Neuronal stem cell (in vitro differentiated cells): ENCODE results near the gene MSMP.

Experiments used
- DNase-seq: peaks from one replicate; pipeline ENCODE4 v3.0.0-alpha.2; 2013; ENCODE audit warnings: low spot score
- H2AFZ ChIP-seq: one replicate; pipeline ENCODE4 v1.6.1; 2013; ENCODE audit warnings: mild to moderate bottlenecking, low read length, inconsistent platforms
- H2AK5ac ChIP-seq: 2 replicates; pipeline ENCODE4 v1.6.1; 2013; ENCODE audit warnings: low read depth, mild to moderate bottlenecking, inconsistent platforms, low read length, moderate library complexity, mixed read lengths
- H2BK120ac ChIP-seq: 2 replicates; pipeline ENCODE4 v1.6.1; 2013; ENCODE audit warnings: low read depth, mild to moderate bottlenecking, inconsistent platforms, low read length, moderate library complexity, mixed read lengths
- H2BK12ac ChIP-seq: one replicate; pipeline ENCODE4 v1.6.1; 2013; ENCODE audit warnings: low read length, inconsistent platforms
- H2BK15ac ChIP-seq: 2 replicates; pipeline ENCODE4 v1.6.1; 2013; ENCODE audit warnings: mild to moderate bottlenecking, low read length, inconsistent platforms, mixed read lengths
- H2BK5ac ChIP-seq: one replicate; pipeline ENCODE4 v1.6.1; 2013; ENCODE audit warnings: inconsistent platforms, mild to moderate bottlenecking, low read length, moderate library complexity
- H3K14ac ChIP-seq: one replicate; pipeline ENCODE4 v1.6.1; 2013; ENCODE audit warnings: low read length, inconsistent platforms
- H3K18ac ChIP-seq: 2 replicates; pipeline ENCODE4 v1.6.1; 2013; ENCODE audit warnings: low read length, inconsistent platforms
- H3K23ac ChIP-seq: 2 replicates; pipeline ENCODE4 v1.6.1; 2013; ENCODE audit warnings: low read depth, mild to moderate bottlenecking, mixed read lengths, low read length, inconsistent platforms; ENCODE audit not compliant: poor library complexity
- H3K27ac ChIP-seq: replicated peaks from 3 replicates; pipeline ENCODE4 v1.5.1; 2013; ENCODE audit warnings: low read length, inconsistent platforms
- H3K27me3 ChIP-seq, 3 experiments: 2 replicates each; pipeline ENCODE4 v1.6.1; 2013; ENCODE audit warnings: low read length in 3 of 3, mild to moderate bottlenecking in 2 of 3, inconsistent platforms in 1 of 3, low read depth in 1 of 3, mixed read lengths in 1 of 3, moderate library complexity in 1 of 3; ENCODE audit not compliant: control insufficient read depth in 3 of 3, insufficient read depth in 3 of 3
- H3K36me3 ChIP-seq, 2 donors: replicated peaks in 1 of 2; 2 replicates each; pipeline ENCODE4 v1.6.1; 2013; ENCODE audit warnings: low read length in 2 of 2; ENCODE audit not compliant: control insufficient read depth in 2 of 2, insufficient read depth in 2 of 2
- H3K4ac ChIP-seq: 2 replicates; pipeline ENCODE4 v1.6.1; 2013; ENCODE audit warnings: inconsistent platforms, mild to moderate bottlenecking, low read length, moderate library complexity
- H3K4me1 ChIP-seq, 2 donors: 1 replicate in 1 of 2; 2 replicates in 1 of 2; pipeline ENCODE4 v1.6.1; 2013; ENCODE audit warnings: low read length in 2 of 2, low read depth in 1 of 2; ENCODE audit not compliant: control insufficient read depth in 2 of 2, insufficient read depth in 1 of 2
- H3K4me2 ChIP-seq: one replicate; pipeline ENCODE4 v1.6.1; 2013; ENCODE audit warnings: mild to moderate bottlenecking, low read length, inconsistent platforms; ENCODE audit not compliant: insufficient read depth, poor library complexity, severe bottlenecking
- H3K4me3 ChIP-seq, 2 donors: 2 replicates each; pipeline ENCODE4 v1.5.1; 2013; ENCODE audit warnings: low read length in 2 of 2, mild to moderate bottlenecking in 2 of 2, inconsistent platforms in 1 of 2, moderate library complexity in 1 of 2
- H3K79me1 ChIP-seq: one replicate; pipeline ENCODE4 v1.6.1; 2013; ENCODE audit warnings: low read depth, mild to moderate bottlenecking, inconsistent platforms, low read length, moderate library complexity
- H3K9ac ChIP-seq: one replicate; pipeline ENCODE4 v1.6.1; 2013; ENCODE audit warnings: mild to moderate bottlenecking, low read depth, low read length, inconsistent platforms; ENCODE audit not compliant: poor library complexity
- H3K9me3 ChIP-seq, 2 donors: replicated peaks in 1 of 2; 2 replicates each; pipeline versions ENCODE3 to v1.6.1; 2013; ENCODE audit warnings: low read length in 2 of 2, mild to moderate bottlenecking in 2 of 2, inconsistent platforms in 1 of 2, low read depth in 1 of 2, mixed read lengths in 1 of 2, moderate library complexity in 1 of 2; ENCODE audit not compliant: control insufficient read depth in 2 of 2, insufficient read depth in 1 of 2
- H4K8ac ChIP-seq: one replicate; pipeline ENCODE4 v1.6.1; 2013; ENCODE audit warnings: low read depth, mild to moderate bottlenecking, inconsistent platforms, low read length, moderate library complexity
- H4K91ac ChIP-seq: one replicate; pipeline ENCODE4 v1.6.1; 2013; ENCODE audit warnings: low read length, low read depth, mild to moderate bottlenecking, inconsistent platforms; ENCODE audit not compliant: poor library complexity
- whole genome bisulfite sequencing, 2 donors: extraction: QIAGEN DNeasy Blood & Tissue Kit; methylation state at CpG; one replicate each; pipeline ENCODE4 v1.1.7; 2013; ENCODE audit warnings: missing lambda C conversion rate in 2 of 2, mixed read lengths in 1 of 2; ENCODE audit not compliant: insufficient read length in 2 of 2, insufficient replicate concordance in 1 of 2; ENCODE audit errors: extremely low coverage in 2 of 2; 5-methylcytosine and 5-hydroxymethylcytosine counted together

The MSMP gene

GRCh38 chr9:35726931-35727330 lies 27.1 kb downstream of the MSMP start:
- Histone ChIP-seq H2AK5ac (peak overlapping the region; percentile 34), H3K27me3 (no peaks in the 10 kb centered on the region), H3K18ac (peak overlapping the region; percentile 82), H2AFZ (no peak overlapping the region), H2BK120ac (peak overlapping the region; percentile 1), H3K79me1 (peaks cover 3% of the 10 kb centered on the region), H3K27ac (peak overlapping the region; percentile 91), H4K8ac (no peak overlapping the region), H3K4me1 (peaks cover 41% of the 10 kb centered on the region in 2 donors), H3K4ac (peak overlapping the region; percentile 27), H2BK15ac (peak overlapping the region; percentile 12), H3K9me3 (no peaks in the 10 kb centered on the region), H2BK12ac (peak overlapping the region; percentile 91), H3K14ac (no peak overlapping the region), H2BK5ac (no peak overlapping the region), H3K9ac (no peak overlapping the region), H3K23ac (peak overlapping the region; percentile 66), H3K4me2 (peak overlapping the region; percentile 52), H4K91ac (peak overlapping the region; percentile 74), H3K36me3 (peaks cover 30 to 60% of the 10 kb centered on the region in 2 donors), H3K4me3 (no peak overlapping the region)
- no CpG with 5 or more reads among the region's 3 CpGs for WGBS, 2 donors
- no peak for DNase-seq

- H2BK5ac ChIP-seq: no peak overlapping the region
- H2BK15ac ChIP-seq: no peak overlapping the region
- H3K36me3 ChIP-seq: peaks cover 39 to 76% of the 10 kb centered on the region in 2 donors
- H3K4me2 ChIP-seq: no peak overlapping the region
- H3K9ac ChIP-seq: no peak overlapping the region
- no peak overlapping the region for H3K4me3 ChIP-seq
- no peak overlapping the region for H3K23ac ChIP-seq
- WGBS, 2 donors: no CpG with 5 or more reads among the region's 11 CpGs
- no peak overlapping the region for H2AFZ ChIP-seq
- peaks cover 31 to 32% of the 10 kb centered on the region in 2 donors for H3K4me1 ChIP-seq
- DNase-seq: no peak
- no peak overlapping the region for H2BK12ac ChIP-seq
- H2BK120ac ChIP-seq: no peak overlapping the region
- H3K14ac ChIP-seq: no peak overlapping the region
- H3K27ac ChIP-seq: no peak overlapping the region
- no peak overlapping the region for H4K8ac ChIP-seq
- no peak overlapping the region for H3K4ac ChIP-seq
- no peaks in the 10 kb centered on the region for H3K27me3 ChIP-seq
- peaks cover 3% of the 10 kb centered on the region for H3K79me1 ChIP-seq
- no peak overlapping the region for H2AK5ac ChIP-seq
- no peak overlapping the region for H3K18ac ChIP-seq
- H3K9me3 ChIP-seq: no peaks in the 10 kb centered on the region
- no peak overlapping the region for H4K91ac ChIP-seq
Observed at GRCh38 chr9:35725362-35725761, 28.7 kb downstream of the MSMP start.

- Histone ChIP-seq H2BK15ac (no peak overlapping the region), H3K4me2 (no peak overlapping the region), H3K27ac (no peak overlapping the region), H2AFZ (no peak overlapping the region), H3K9ac (no peak overlapping the region), H3K4me1 (peaks cover 17 to 20% of the 10 kb centered on the region in 2 donors), H3K27me3 (no peaks in the 10 kb centered on the region), H3K36me3 (peaks cover 54 to 83% of the 10 kb centered on the region in 2 donors), H4K91ac (no peak overlapping the region), H3K4ac (no peak overlapping the region), H4K8ac (no peak overlapping the region), H2AK5ac (no peak overlapping the region), H2BK12ac (no peak overlapping the region), H3K79me1 (peaks cover 3% of the 10 kb centered on the region), H3K23ac (no peak overlapping the region), H2BK120ac (no peak overlapping the region), H2BK5ac (no peak overlapping the region), H3K18ac (no peak overlapping the region), H3K9me3 (no peaks in the 10 kb centered on the region), H3K4me3 (no peak overlapping the region), H3K14ac (no peak overlapping the region)
- DNase-seq: no peak
- WGBS, 2 donors: no CpG with 5 or more reads among the region's 8 CpGs
Observed at GRCh38 chr9:35723908-35724307, 30.2 kb downstream of the MSMP start.

- H3K27me3 ChIP-seq: no peaks in the 10 kb centered on the region
Observed at GRCh38 chr9:35723426-35723825, 30.6 kb downstream of the MSMP start.

More at GRCh38 chr9:35723426-35723825, 30.6 kb downstream of the MSMP start:
- H3K4me1 ChIP-seq: peaks cover 12 to 17% of the 10 kb centered on the region in 2 donors
- no peak overlapping the region for H2BK12ac ChIP-seq
- no peak overlapping the region for H4K8ac ChIP-seq
- H3K36me3 ChIP-seq: peaks cover 58 to 88% of the 10 kb centered on the region in 2 donors
- H3K9ac ChIP-seq: no peak overlapping the region
- no CpG with 5 or more reads among the region's 2 CpGs for WGBS, 2 donors
- H2BK5ac ChIP-seq: no peak overlapping the region
- no peak overlapping the region for H3K18ac ChIP-seq
- H3K4ac ChIP-seq: no peak overlapping the region
- H3K27ac ChIP-seq: no peak overlapping the region
- no peak for DNase-seq
- H3K79me1 ChIP-seq: peaks cover 3% of the 10 kb centered on the region
- no peak overlapping the region for H2AFZ ChIP-seq
- H2AK5ac ChIP-seq: no peak overlapping the region
- no peak overlapping the region for H3K4me3 ChIP-seq
- no peak overlapping the region for H2BK120ac ChIP-seq
- H3K4me2 ChIP-seq: no peak overlapping the region
- no peak overlapping the region for H3K14ac ChIP-seq
- no peak overlapping the region for H4K91ac ChIP-seq
- no peak overlapping the region for H3K23ac ChIP-seq
- H2BK15ac ChIP-seq: no peak overlapping the region
- no peaks in the 10 kb centered on the region for H3K9me3 ChIP-seq
